HCT116 (cell line): ENCODE results near the gene USP2. TPM values are rescaled to one million over a fixed set of nuclear protein-coding genes. Genes with fewer than 3 reads are reported as not detected.

Experiments
- ATAC-seq: fragments of 200-7000 bp; cut with Tn5 transposase; 2 replicates; pipeline ENCODE4 v1.9.1; 2020; ENCODE audit warnings: mild to moderate bottlenecking, moderate library complexity
- BruUV-seq: library from RNA; stranded (reverse); fragments of 400-500 nt; replicated peaks from 2 replicates; lab custom pipeline; 2021; lab: Mats Ljungman, UMichigan
- CTCF ChIA-PET: fragments of 300-600 bp; sonication (Branson Sonifier 250); formaldehyde crosslinking; loops from one replicate; lab custom pipeline; 2021; ENCODE audit warnings: antibody characterized with exemption; lab: Charles Lee
- POLR2A ChIA-PET: fragments of 300-600, 350-600 bp; sonication (Branson Sonifier 250); formaldehyde crosslinking; loops from one replicate; lab custom pipeline; 2021; ENCODE audit warnings: antibody characterized with exemption; lab: Charles Lee
- RAD21 ChIA-PET, 2 experiments: fragments of 300-600 bp; sonication (Branson Sonifier 250); formaldehyde crosslinking; loops; one replicate each; lab custom pipeline; 2023; ENCODE audit warnings: low total read pairs in 2 of 2; ENCODE audit not compliant: uncharacterized antibody in 2 of 2, unreplicated experiment in 2 of 2, low non-redundant PET in 1 of 2; lab: Charles Lee
- DNase-seq: peaks from one replicate; pipeline ENCODE4 v3.0.0-alpha.2; 2010; ENCODE audit warnings: low read depth, low spot score
- H2AFZ ChIP-seq: fragments of 200-600 bp; shearing (Covaris generic), sonication (generic); 2 replicates; pipeline ENCODE4 v1.6.1; 2017; ENCODE audit warnings: low read depth, mixed run types, mixed read lengths, antibody characterized with exemption, low read length; ENCODE audit not compliant: poor library complexity, severe bottlenecking
- H3K27ac ChIP-seq: 2 replicates; pipeline ENCODE4 v1.5.1; 2012; ENCODE audit warnings: low read depth, low read length
- H3K27me3 ChIP-seq: fragments of 200-600 bp; sonication (generic); 2 replicates; pipeline ENCODE4 v1.6.1; 2016; ENCODE audit warnings: mixed run types, low read length, mixed read lengths; ENCODE audit not compliant: insufficient read depth
- H3K36me3 ChIP-seq, 2 experiments: fragments of 200-500 bp in 1 of 2; fragments of 200-600 bp in 1 of 2; sonication (Bioruptor generic) in 1 of 2; sonication (generic) in 1 of 2; 2 replicates each; pipeline versions ENCODE4 v1.5.1 to v1.6.1; 2014 to 2016; ENCODE audit warnings: low read length in 2 of 2, inconsistent platforms in 1 of 2, mixed read lengths in 1 of 2, mixed run types in 1 of 2; ENCODE audit not compliant: insufficient read depth in 2 of 2, control insufficient read depth in 1 of 2
- H3K4me1 ChIP-seq, 2 experiments: fragments of 200-600 bp in 1 of 2; sonication (generic) in 1 of 2; 2 replicates each; pipeline versions ENCODE4 v1.5.1 to v1.6.1; 2012 to 2017; ENCODE audit warnings: low read length in 2 of 2, inconsistent platforms in 1 of 2, mild to moderate bottlenecking in 1 of 2, mixed read lengths in 1 of 2, mixed run types in 1 of 2, moderate library complexity in 1 of 2; ENCODE audit not compliant: insufficient read depth in 2 of 2, control insufficient read depth in 1 of 2
- H3K4me2 ChIP-seq: fragments of 200-600 bp; sonication (generic); 2 replicates; pipeline ENCODE4 v1.6.1; 2017; ENCODE audit warnings: mixed run types, low read length, mixed read lengths
- H3K4me3 ChIP-seq, 2 experiments: fragments of 200-600 bp in 1 of 2; sonication (generic) in 1 of 2; replicated peaks in 1 of 2; 2 replicates each; pipeline ENCODE4 v1.5.1; 2011 to 2016; ENCODE audit warnings: low read length in 2 of 2, control low read depth in 1 of 2, low read depth in 1 of 2, mild to moderate bottlenecking in 1 of 2, mixed read lengths in 1 of 2, mixed run types in 1 of 2
- H3K79me2 ChIP-seq: fragments of 200-600 bp; sonication (generic); 2 replicates; pipeline ENCODE4 v1.6.1; 2017; ENCODE audit warnings: mild to moderate bottlenecking, mixed run types, low read length, moderate library complexity, mixed read lengths; ENCODE audit not compliant: insufficient read depth
- H3K9ac ChIP-seq: fragments of 200-600 bp; sonication (generic); 2 replicates; pipeline ENCODE4 v1.6.1; 2016; ENCODE audit warnings: low read length, mixed read lengths
- H3K9me2 ChIP-seq: fragments of 200-600 bp; sonication (generic), shearing (Covaris generic); 2 replicates; pipeline ENCODE4 v1.6.1; 2017; ENCODE audit warnings: mixed run types, mild to moderate bottlenecking, moderate library complexity; ENCODE audit not compliant: insufficient read depth
- H3K9me3 ChIP-seq, 2 experiments: fragments of 200-500 bp in 1 of 2; fragments of 200-600 bp in 1 of 2; sonication (Bioruptor generic) in 1 of 2; sonication (generic) in 1 of 2; 2 replicates each; pipeline ENCODE4 v1.6.1; 2014 to 2017; ENCODE audit warnings: low read length in 2 of 2, mixed read lengths in 2 of 2, inconsistent platforms in 1 of 2, low read depth in 1 of 2, mild to moderate bottlenecking in 1 of 2, mixed run types in 1 of 2, moderate library complexity in 1 of 2; ENCODE audit not compliant: control insufficient read depth in 1 of 2, insufficient read depth in 1 of 2
- H4K20me1 ChIP-seq: fragments of 200-600 bp; sonication (generic), shearing (Covaris generic); 2 replicates; pipeline ENCODE4 v1.6.1; 2017; ENCODE audit warnings: mixed run types, mild to moderate bottlenecking, moderate library complexity; ENCODE audit not compliant: insufficient read depth
- CBX3 ChIP-seq: IDR thresholded peaks from 2 replicates; pipeline ENCODE4 v1.6.1; 2012; ENCODE audit warnings: low read depth
- ELF1 ChIP-seq: IDR thresholded peaks from 2 replicates; pipeline ENCODE4 v1.6.1; 2012; ENCODE audit warnings: low read depth, borderline replicate concordance
- EZH2 ChIP-seq: fragments of 200-600 bp; sonication (generic); IDR thresholded peaks from 2 replicates; pipeline ENCODE4 v1.6.1; 2017; ENCODE audit warnings: antibody characterized with exemption, mixed run types
- EZH2phosphoT487 ChIP-seq: fragments of 200-600 bp; IDR thresholded peaks from 2 replicates; pipeline ENCODE4 v1.6.1; 2018; ENCODE audit warnings: antibody characterized with exemption, borderline replicate concordance
- FOSL1 ChIP-seq: IDR thresholded peaks from 2 replicates; pipeline ENCODE4 v1.6.1; 2012; ENCODE audit warnings: low read depth
- JUND ChIP-seq: IDR thresholded peaks from 2 replicates; pipeline ENCODE4 v1.6.1; 2012
- POLR2A ChIP-seq: IDR thresholded peaks from 2 replicates; pipeline ENCODE4 v1.7.0; 2011; ENCODE audit warnings: borderline replicate concordance; ENCODE audit not compliant: insufficient read depth, insufficient read length; ENCODE audit errors: extremely low read depth
- POLR2AphosphoS5 ChIP-seq: IDR thresholded peaks from 2 replicates; pipeline ENCODE4 v1.6.1; 2011; ENCODE audit warnings: mild to moderate bottlenecking, low read depth, low read length, moderate library complexity
- SIN3A ChIP-seq: IDR thresholded peaks from 2 replicates; pipeline ENCODE4 v1.6.1; 2012; ENCODE audit warnings: low read depth
- SP1 ChIP-seq: IDR thresholded peaks from 2 replicates; pipeline ENCODE4 v1.6.1; 2012; ENCODE audit warnings: low read depth
- SRF ChIP-seq: IDR thresholded peaks from 2 replicates; pipeline ENCODE4 v1.6.1; 2012; ENCODE audit warnings: low read depth
- TCF7L2 ChIP-seq: IDR thresholded peaks from 2 replicates; pipeline ENCODE4 v1.7.0; 2011; ENCODE audit warnings: borderline replicate concordance, inconsistent platforms; ENCODE audit not compliant: insufficient read depth, insufficient read length; ENCODE audit errors: extremely low read depth
- ZFX ChIP-seq: fragments of 450-650 bp; IDR thresholded peaks from 2 replicates; pipeline ENCODE4 v1.6.1; 2017
- intact Hi-C: fragments of 100-400 bp; cut with micrococcal nuclease; formaldehyde crosslinking; loops from 2 replicates; pipeline ENCODE4 v1.10.0; 2022
- total RNA-seq: library from RNA; stranded (reverse); gene quantifications from one replicate; pipeline ENCODE4 v1.2.1, GENCODE V29; 2021; ENCODE audit not compliant: unreplicated experiment
- TF ChIP-seq, protein P1 (sequence below), 3 experiments: fragments of 200-600 bp in 1 of 3; sonication (generic) in 1 of 3; IDR thresholded peaks in 2 of 3; conservative IDR thresholded peaks in 1 of 3; 2 replicates each; pipeline ENCODE4 v1.5.1; 2012 to 2017; ENCODE audit warnings: low read depth in 2 of 3, low read length in 2 of 3, antibody characterized with exemption in 1 of 3, borderline replicate concordance in 1 of 3, control low read depth in 1 of 3, mild to moderate bottlenecking in 1 of 3, mixed read lengths in 1 of 3, mixed run types in 1 of 3, moderate library complexity in 1 of 3; ENCODE audit not compliant: insufficient read depth in 1 of 3

The USP2 gene
- total RNA-seq, 1 experiment from 2014 or later = 5.0 TPM

DNA sequence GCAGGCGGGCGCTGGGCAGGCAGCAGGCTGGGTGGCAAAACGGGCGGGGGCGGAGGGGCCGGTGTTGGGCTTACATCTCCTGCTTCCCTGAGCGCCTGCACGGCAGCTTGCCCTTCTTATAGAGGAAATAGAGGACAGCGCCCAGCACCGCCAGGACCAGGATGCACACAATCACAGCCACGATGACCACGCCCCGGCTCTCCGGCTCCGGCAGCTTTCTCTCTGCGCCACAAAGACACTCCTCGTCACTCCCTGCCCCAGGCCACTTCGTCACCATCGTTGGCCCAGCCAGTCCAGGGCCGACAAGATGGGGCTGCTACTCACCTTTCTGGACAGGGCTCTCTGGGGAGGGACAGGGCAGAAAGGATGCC lies 70.8 kb downstream of the USP2 start:
- Histone ChIP-seq H3K9me3 (no peaks in the 10 kb centered on the region), H3K36me3 (peaks cover 0 to 11% of the 10 kb centered on the region in 2 experiments; a peak in 3 of 4 replicates), H4K20me1 (no peaks in the 10 kb centered on the region), H3K4me2 (no peak overlapping the region), H3K4me1 (peaks cover 8 to 9% of the 10 kb centered on the region in 2 experiments), H3K27me3 (no peaks in the 10 kb centered on the region), H3K79me2 (no peaks in the 10 kb centered on the region), H3K9me2 (no peaks in the 10 kb centered on the region), H3K9ac (no peak overlapping the region), H2AFZ (no peak overlapping the region), H3K4me3 (no peak overlapping the region), H3K27ac (no peak overlapping the region)
- CTCF ChIA-PET = no interaction called here
- intact Hi-C loops = no loop called here
- no peak for DNase-seq
- no peak for ATAC-seq
- no TSS peak for BruUV-seq
- no peak for TF ChIP-seq EZH2
- no peak for TF ChIP-seq TCF7L2
- TF ChIP-seq POLR2A = no peak
- TF ChIP-seq JUND = no peak
- no peak for TF ChIP-seq FOSL1
- no peak for TF ChIP-seq SP1
- no peak for TF ChIP-seq EZH2phosphoT487
- no peak for TF ChIP-seq POLR2AphosphoS5
- no peak for TF ChIP-seq SIN3A
- no peak for TF ChIP-seq CBX3
- TF ChIP-seq, protein P1, sequence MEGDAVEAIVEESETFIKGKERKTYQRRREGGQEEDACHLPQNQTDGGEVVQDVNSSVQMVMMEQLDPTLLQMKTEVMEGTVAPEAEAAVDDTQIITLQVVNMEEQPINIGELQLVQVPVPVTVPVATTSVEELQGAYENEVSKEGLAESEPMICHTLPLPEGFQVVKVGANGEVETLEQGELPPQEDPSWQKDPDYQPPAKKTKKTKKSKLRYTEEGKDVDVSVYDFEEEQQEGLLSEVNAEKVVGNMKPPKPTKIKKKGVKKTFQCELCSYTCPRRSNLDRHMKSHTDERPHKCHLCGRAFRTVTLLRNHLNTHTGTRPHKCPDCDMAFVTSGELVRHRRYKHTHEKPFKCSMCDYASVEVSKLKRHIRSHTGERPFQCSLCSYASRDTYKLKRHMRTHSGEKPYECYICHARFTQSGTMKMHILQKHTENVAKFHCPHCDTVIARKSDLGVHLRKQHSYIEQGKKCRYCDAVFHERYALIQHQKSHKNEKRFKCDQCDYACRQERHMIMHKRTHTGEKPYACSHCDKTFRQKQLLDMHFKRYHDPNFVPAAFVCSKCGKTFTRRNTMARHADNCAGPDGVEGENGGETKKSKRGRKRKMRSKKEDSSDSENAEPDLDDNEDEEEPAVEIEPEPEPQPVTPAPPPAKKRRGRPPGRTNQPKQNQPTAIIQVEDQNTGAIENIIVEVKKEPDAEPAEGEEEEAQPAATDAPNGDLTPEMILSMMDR (IDR thresholded peaks at IDR 0.05 in 2 of 3, conservative IDR thresholded peaks at IDR 0.05 in 1 of 3; ENCODE audit: borderline replicate concordance in 1 of 3, insufficient read depth in 1 of 3, low read depth in 2 of 3, low read length in 2 of 3) = no peak
- no peak for TF ChIP-seq ZFX
- TF ChIP-seq SRF = no peak
- TF ChIP-seq ELF1 = no peak
- POLR2A ChIA-PET = no interaction called here
- RAD21 ChIA-PET = no interaction called here
